OCI-LY7 (cell line): ENCODE data around the gene SLC43A1.

ENCODE experiments used
- CTCF ChIP-seq: fragments of 200-600 bp; sonication (generic); conservative IDR thresholded peaks from 2 replicates; pipeline ENCODE4 v1.5.1; 2014; ENCODE audit warnings: mild to moderate bottlenecking, antibody characterized with exemption, low read length, moderate library complexity, mixed read lengths
- EZH2phosphoT487 ChIP-seq: fragments of 200-600 bp; sonication (generic); IDR thresholded peaks from 2 replicates; pipeline ENCODE4 v1.6.1; 2018; ENCODE audit warnings: low read depth, borderline replicate concordance, mild to moderate bottlenecking, mixed run types, antibody characterized with exemption, low read length, moderate library complexity, mixed read lengths

- TF ChIP-seq CTCF (no peak), EZH2phosphoT487 (no peak)
Observed at GRCh38 chr11:57479911-57480310, 35.6 kb downstream of the SLC43A1 start.
